Progenitor cell of endocrine pancreas (in vitro differentiated cells): Measurements from ENCODE around the gene ATRN. TPM values are rescaled to one million over a fixed set of nuclear protein-coding genes. Genes with fewer than 3 reads are reported as not detected.

Experiments used
- DNase-seq: peaks from one replicate; pipeline ENCODE4 v3.0.0; 2021; ENCODE audit warnings: low spot score; ENCODE audit not compliant: unreplicated experiment
- H3K27ac Mint-ChIP-seq: 2 replicates; pipeline ENCODE4 v1.8.0; 2021; ENCODE audit warnings: mild to moderate bottlenecking, moderate library complexity, mixed read lengths
- H3K27me3 Mint-ChIP-seq: 2 replicates; pipeline ENCODE4 v1.8.0; 2021; ENCODE audit warnings: mixed read lengths
- H3K36me3 Mint-ChIP-seq: 2 replicates; pipeline ENCODE4 v1.8.0; 2022; ENCODE audit warnings: mixed read lengths; ENCODE audit not compliant: insufficient read depth
- H3K4me1 Mint-ChIP-seq: 2 replicates; pipeline ENCODE4 v1.8.0; 2021; ENCODE audit warnings: low read depth, mixed read lengths
- H3K4me3 Mint-ChIP-seq: 2 replicates; pipeline ENCODE4 v1.8.0; 2021; ENCODE audit warnings: low read depth, mild to moderate bottlenecking, moderate library complexity, mixed read lengths
- H3K9me3 Mint-ChIP-seq: 2 replicates; pipeline ENCODE4 v1.8.0; 2021; ENCODE audit warnings: low read depth, mixed read lengths
- total RNA-seq: library from RNA; stranded (reverse); gene quantifications from 2 replicates; pipeline ENCODE4 v1.2.1, GENCODE V29; 2021
- TF ChIP-seq, protein P1 (sequence below): fragments of 200-600 bp; sonication (generic); IDR thresholded peaks from one replicate; pipeline ENCODE4 v1.5.0; 2021; ENCODE audit warnings: antibody characterized with exemption, mild to moderate bottlenecking; ENCODE audit not compliant: unreplicated experiment

Gene ATRN
- total RNA-seq, 1 donor from 2014 or later = 54.5 TPM

DNA sequence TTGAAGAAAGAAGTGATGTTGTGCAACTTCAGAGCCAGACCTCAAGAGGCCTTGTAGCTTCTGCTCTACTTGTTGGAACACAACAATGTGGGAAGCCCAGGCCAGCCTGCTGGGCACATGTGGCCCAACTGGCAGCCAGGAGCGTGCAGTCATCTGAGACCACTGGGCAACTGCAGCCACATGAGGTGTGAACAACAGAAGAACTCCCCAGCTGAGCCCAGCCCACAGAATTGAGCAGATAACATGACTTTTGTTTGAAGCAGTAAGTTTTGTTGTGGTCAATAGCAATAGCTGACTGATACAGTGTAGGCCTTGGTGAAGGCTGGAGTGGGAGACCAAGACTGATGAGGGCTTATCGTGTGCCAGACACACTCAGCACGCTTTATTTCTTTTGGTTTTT, 219.6 kb downstream of the ATRN start:
- DNase-seq = no peak
- Mint-ChIP-seq H3K27me3 (peaks cover 29% of the 10 kb centered on the region), H3K9me3 (no peaks in the 10 kb centered on the region), H3K36me3 (no peaks in the 10 kb centered on the region), H3K27ac (no peak overlapping the region), H3K4me1 (no peaks in the 10 kb centered on the region), H3K4me3 (no peak overlapping the region)
- TF ChIP-seq, protein P1, sequence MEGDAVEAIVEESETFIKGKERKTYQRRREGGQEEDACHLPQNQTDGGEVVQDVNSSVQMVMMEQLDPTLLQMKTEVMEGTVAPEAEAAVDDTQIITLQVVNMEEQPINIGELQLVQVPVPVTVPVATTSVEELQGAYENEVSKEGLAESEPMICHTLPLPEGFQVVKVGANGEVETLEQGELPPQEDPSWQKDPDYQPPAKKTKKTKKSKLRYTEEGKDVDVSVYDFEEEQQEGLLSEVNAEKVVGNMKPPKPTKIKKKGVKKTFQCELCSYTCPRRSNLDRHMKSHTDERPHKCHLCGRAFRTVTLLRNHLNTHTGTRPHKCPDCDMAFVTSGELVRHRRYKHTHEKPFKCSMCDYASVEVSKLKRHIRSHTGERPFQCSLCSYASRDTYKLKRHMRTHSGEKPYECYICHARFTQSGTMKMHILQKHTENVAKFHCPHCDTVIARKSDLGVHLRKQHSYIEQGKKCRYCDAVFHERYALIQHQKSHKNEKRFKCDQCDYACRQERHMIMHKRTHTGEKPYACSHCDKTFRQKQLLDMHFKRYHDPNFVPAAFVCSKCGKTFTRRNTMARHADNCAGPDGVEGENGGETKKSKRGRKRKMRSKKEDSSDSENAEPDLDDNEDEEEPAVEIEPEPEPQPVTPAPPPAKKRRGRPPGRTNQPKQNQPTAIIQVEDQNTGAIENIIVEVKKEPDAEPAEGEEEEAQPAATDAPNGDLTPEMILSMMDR = no peak

DNA sequence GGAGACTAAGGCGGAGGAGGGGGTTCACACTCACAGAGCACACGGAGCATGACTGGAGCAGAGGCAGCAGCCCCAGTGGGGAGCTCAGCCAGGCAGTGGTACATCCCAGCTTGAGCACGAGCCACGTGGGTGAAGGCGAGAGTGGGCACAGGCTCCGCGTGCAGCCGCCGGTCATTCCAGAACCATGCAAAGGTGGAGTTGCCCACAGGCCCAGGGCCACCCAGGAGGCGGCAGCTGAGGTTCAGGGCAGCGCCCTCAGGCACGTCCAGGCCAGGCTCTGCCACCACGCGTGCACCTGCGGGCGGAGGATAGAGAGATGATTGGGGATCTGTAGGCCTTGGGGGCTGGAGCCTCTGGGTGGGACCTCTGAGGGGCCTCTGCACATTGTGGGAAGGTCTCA, 220.5 kb downstream of the ATRN start:
- Mint-ChIP-seq H3K4me3 (no peak overlapping the region), H3K9me3 (no peaks in the 10 kb centered on the region), H3K4me1 (no peaks in the 10 kb centered on the region), H3K27me3 (peaks cover 20% of the 10 kb centered on the region), H3K36me3 (no peaks in the 10 kb centered on the region), H3K27ac (no peak overlapping the region)
- TF ChIP-seq, protein P1 = no peak
- no peak for DNase-seq

DNA sequence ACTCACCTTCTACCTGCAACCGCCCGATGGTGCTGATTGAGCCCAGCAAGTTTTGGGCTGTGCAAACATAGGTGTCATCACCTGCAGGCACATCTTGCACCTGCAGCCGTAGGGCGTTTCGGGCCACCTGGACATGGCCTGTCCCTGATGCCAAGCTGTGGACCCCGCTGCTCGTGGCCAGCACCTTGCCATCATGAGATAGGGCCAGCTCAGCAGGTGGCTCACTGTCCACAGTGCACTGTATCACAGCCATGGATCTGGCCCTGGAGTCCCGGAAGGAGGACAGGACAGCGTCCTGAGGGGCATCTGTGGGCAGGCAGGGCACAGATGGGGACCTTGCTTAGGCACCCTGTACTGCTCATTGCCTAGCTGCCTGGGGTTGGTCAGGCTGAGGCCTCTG, 221.1 kb downstream of the ATRN start:
- DNase-seq = no peak
- TF ChIP-seq, protein P1 = no peak
- no peak overlapping the region for H3K27ac Mint-ChIP-seq
- no peak overlapping the region for H3K4me3 Mint-ChIP-seq
- no peaks in the 10 kb centered on the region for H3K9me3 Mint-ChIP-seq
- H3K36me3 Mint-ChIP-seq = no peaks in the 10 kb centered on the region
- H3K27me3 Mint-ChIP-seq = peaks cover 15% of the 10 kb centered on the region
- no peaks in the 10 kb centered on the region for H3K4me1 Mint-ChIP-seq

DNA sequence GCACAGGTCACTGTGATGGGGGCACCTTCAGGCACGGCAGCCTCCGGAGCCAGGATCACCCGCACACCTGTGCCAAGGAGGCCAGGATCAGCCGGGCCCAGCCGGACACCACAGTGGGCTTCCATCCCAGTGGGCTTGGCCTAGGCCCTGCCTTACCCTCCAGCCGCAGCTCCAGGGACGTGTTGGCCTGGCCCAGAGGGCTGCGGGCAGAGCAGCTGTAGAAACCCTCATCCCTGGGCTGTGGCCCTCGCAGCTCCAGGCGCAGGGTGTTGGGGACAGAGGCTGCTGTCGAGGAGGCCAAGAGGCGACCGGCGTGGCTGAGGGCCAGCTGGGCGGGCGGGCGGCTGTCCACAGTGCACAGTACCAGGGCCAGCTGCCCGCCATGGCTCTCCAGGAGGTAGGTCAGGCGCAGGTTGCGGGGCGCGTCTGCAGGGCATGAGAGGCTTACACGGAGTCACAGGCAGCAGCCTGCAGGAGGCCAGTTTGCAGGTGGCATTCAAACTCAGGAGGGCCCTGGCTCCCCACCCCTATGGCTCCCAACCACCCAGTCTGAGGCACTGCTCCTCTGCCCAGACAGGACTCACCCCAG, 222.0 kb downstream of the ATRN start:
- Mint-ChIP-seq H3K36me3 (no peaks in the 10 kb centered on the region), H3K4me1 (no peaks in the 10 kb centered on the region), H3K27me3 (peaks cover 7% of the 10 kb centered on the region), H3K9me3 (no peaks in the 10 kb centered on the region), H3K27ac (no peak overlapping the region), H3K4me3 (no peak overlapping the region)
- DNase-seq = no peak
- TF ChIP-seq, protein P1 = no peak

DNA sequence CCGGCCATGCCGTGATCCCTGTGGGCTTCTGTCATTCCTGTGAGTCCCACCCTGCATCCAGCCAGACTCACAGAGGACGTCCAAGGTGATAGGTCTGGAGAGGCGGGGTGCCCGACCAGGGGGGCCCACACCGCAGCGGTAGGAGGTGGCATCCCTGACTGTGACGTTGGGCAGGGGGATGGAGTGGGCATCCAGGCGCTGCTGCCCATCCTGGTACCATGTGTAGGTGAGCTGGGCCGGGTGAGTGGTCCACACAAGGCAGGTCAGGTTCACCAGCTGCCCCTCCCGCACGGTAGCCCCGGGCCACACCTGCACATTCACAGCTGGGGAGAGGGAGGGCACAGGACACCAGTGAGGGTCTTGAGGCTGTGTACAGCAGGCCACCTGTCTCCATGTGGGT, 222.6 kb downstream of the ATRN start:
- H3K27me3 Mint-ChIP-seq = peaks cover 3% of the 10 kb centered on the region
- DNase-seq = no peak
- no peaks in the 10 kb centered on the region for H3K4me1 Mint-ChIP-seq
- no peaks in the 10 kb centered on the region for H3K9me3 Mint-ChIP-seq
- H3K27ac Mint-ChIP-seq = no peak overlapping the region
- no peak overlapping the region for H3K4me3 Mint-ChIP-seq
- H3K36me3 Mint-ChIP-seq = no peaks in the 10 kb centered on the region
- TF ChIP-seq, protein P1 = no peak
